T-helper 17 cell (primary cell): ENCODE data around the gene ATP8A2. TPM values are rescaled to one million over a fixed set of nuclear protein-coding genes. Genes with fewer than 3 reads are reported as not detected.

ENCODE experiments used
- ATAC-seq: fragments of 150-1000 bp; cut with Tn5 transposase; 2 replicates; pipeline ENCODE4 v1.10.0; 2021; ENCODE audit warnings: mild to moderate bottlenecking, moderate library complexity
- DNase-seq, 3 donors: peaks; one replicate each; pipeline versions ENCODE4 v3.0.0 to v3.0.0-alpha.2; 2020 to 2021
- H3K9me3 ChIP-seq: one replicate; pipeline ENCODE4 v1.7.0; 2013; ENCODE audit warnings: low read length, mild to moderate bottlenecking; ENCODE audit not compliant: control insufficient read depth, poor library complexity, severe bottlenecking
- H3K27ac Mint-ChIP-seq: one replicate; pipeline ENCODE4 v1.8.0; 2022; ENCODE audit warnings: mild to moderate bottlenecking, moderate library complexity, mixed read lengths
- H3K27me3 Mint-ChIP-seq: one replicate; pipeline ENCODE4 v1.8.0; 2022; ENCODE audit warnings: mixed read lengths
- H3K36me3 Mint-ChIP-seq: one replicate; pipeline ENCODE4 v1.8.0; 2022; ENCODE audit warnings: low read depth, mixed read lengths
- H3K4me1 Mint-ChIP-seq: one replicate; pipeline ENCODE4 v1.8.0; 2022; ENCODE audit warnings: mild to moderate bottlenecking, mixed read lengths
- H3K4me3 Mint-ChIP-seq: one replicate; pipeline ENCODE4 v1.8.0; 2022; ENCODE audit warnings: mild to moderate bottlenecking, moderate library complexity, mixed read lengths
- total RNA-seq, 4 donors: library from RNA in 2 of 4; stranded (reverse) in 2 of 4; gene quantifications; one replicate each; pipeline ENCODE4 v1.2.3 and lab custom pipeline; 2022 to 2026

ATP8A2 gene
- total RNA-seq, 2 donors from 2014 or later = 0.18 to 0.20 TPM

GRCh38 chr13:25645681-25646080 is 273.9 kb downstream of the ATP8A2 start:
- ATAC-seq (no peak), DNase-seq (no peak)
- Mint-ChIP-seq H3K4me1 (no peaks in the 10 kb centered on the region), H3K4me3 (no peak overlapping the region), H3K36me3 (no peaks in the 10 kb centered on the region), H3K27me3 (no peaks in the 10 kb centered on the region), H3K27ac (no peak overlapping the region)
- peaks cover 4% of the 10 kb centered on the region for H3K9me3 ChIP-seq

GRCh38 chr13:25649001-25649633 is 277.3 kb downstream of the ATP8A2 start:
- peaks cover 4% of the 10 kb centered on the region for H3K9me3 ChIP-seq
- Mint-ChIP-seq H3K27ac (no peak overlapping the region), H3K36me3 (no peaks in the 10 kb centered on the region), H3K4me3 (no peak overlapping the region), H3K4me1 (no peaks in the 10 kb centered on the region), H3K27me3 (peaks cover 13% of the 10 kb centered on the region)
- ATAC-seq (no peak), DNase-seq (no peak)

DNA sequence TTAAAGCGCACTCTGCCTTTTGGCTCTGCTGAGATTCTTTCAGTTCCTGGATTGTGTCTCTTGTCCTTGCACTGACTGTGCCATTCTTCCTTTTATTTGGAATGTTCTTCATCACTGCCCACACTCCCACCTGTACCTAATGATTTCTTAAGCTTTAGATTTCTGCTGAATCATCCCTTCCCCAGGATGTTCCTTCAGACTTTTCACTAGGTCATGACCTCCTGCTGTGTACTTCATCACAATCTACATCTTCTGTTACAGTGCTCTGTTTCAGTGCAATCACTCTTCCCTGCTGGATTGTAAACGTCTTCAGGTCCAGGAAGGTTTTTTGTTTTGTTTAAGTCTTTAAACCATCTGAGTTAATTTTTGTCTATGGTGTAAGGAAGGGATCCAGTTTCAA is 281.0 kb downstream of the ATP8A2 start:
- DNase-seq (no peak), ATAC-seq (no peak)
- Mint-ChIP-seq H3K4me3 (no peak overlapping the region), H3K27me3 (peaks cover 18% of the 10 kb centered on the region), H3K27ac (no peak overlapping the region), H3K4me1 (no peaks in the 10 kb centered on the region), H3K36me3 (no peaks in the 10 kb centered on the region)
- peaks cover 4% of the 10 kb centered on the region for H3K9me3 ChIP-seq

DNA sequence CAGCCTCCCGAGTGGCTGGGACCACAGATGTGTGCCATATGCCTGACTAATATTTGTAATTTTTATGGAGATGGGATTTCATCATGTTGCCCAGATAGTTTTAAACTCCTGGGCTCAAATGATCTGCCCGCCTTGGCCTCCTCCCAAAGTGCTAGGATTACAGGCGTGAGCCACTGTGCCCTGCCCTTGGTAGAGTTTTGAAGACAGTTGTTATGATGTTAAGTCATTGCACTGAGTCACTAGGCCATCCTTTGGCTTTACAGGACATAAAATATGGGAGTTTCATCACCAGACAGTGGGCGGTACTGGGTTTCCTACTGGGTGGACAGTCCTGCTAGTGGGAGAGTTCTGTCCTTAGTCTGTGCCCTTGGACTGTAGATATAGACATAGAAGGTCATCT is 282.5 kb downstream of the ATP8A2 start:
- Mint-ChIP-seq H3K27me3 (peaks cover 24% of the 10 kb centered on the region), H3K27ac (no peak overlapping the region), H3K4me3 (no peak overlapping the region), H3K4me1 (no peaks in the 10 kb centered on the region), H3K36me3 (no peaks in the 10 kb centered on the region)
- DNase-seq (no peak), ATAC-seq (no peak)
- peaks cover 4% of the 10 kb centered on the region for H3K9me3 ChIP-seq

- Mint-ChIP-seq H3K27ac (no peak overlapping the region), H3K27me3 (peaks cover 36% of the 10 kb centered on the region), H3K36me3 (no peaks in the 10 kb centered on the region), H3K4me1 (no peaks in the 10 kb centered on the region), H3K4me3 (no peak overlapping the region)
- H3K9me3 ChIP-seq = no peaks in the 10 kb centered on the region
- DNase-seq = no peak
- no peak for ATAC-seq
These were observed 285.4 kb downstream of the ATP8A2 start for GRCh38 chr13:25657157-25657556.

DNA sequence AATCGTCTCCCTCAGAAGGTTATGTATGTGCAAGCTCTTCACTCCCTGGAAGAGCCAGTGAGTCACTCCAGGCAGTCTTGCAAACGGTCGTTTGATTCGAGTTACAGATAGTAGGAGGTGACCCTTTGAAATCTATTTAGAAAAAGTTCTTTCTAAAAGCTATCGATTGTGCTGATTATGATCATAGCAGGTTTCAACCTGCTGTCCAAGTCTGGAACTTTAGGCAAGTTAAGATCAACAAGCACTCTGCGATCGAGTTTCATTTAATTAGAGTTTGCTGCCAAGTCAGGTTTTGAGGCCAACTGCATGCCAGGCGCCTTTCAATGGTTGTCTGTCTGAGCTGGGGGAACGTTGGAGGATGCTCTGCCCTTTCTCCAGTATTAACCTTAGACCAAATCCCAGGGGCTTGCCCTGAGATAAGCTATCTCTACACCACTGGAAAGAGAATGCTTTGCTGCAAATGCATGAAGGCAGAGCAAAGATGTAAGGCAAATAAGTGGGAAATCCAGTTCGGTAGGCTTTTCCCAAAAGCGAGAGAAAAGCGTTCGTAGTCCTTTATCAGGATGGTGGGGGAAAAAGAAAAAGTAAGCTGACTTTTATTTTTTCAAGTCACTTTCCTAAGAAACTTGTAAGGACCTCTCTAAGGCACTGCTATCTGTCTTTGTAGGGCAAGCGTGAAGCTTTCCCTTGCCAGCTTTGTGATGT is 287.5 kb downstream of the ATP8A2 start:
- H3K9me3 ChIP-seq = no peaks in the 10 kb centered on the region
- Mint-ChIP-seq H3K4me1 (peaks cover 2% of the 10 kb centered on the region), H3K4me3 (no peak overlapping the region), H3K27me3 (peaks cover 37% of the 10 kb centered on the region), H3K27ac (no peak overlapping the region), H3K36me3 (no peaks in the 10 kb centered on the region)
- no peak for ATAC-seq
- no peak for DNase-seq

GRCh38 chr13:25660996-25661395 is 289.2 kb downstream of the ATP8A2 start:
- Mint-ChIP-seq H3K27ac (no peak overlapping the region), H3K4me3 (no peak overlapping the region), H3K27me3 (peaks cover 40% of the 10 kb centered on the region), H3K36me3 (no peaks in the 10 kb centered on the region), H3K4me1 (peaks cover 2% of the 10 kb centered on the region)
- DNase-seq = no peak
- no peak for ATAC-seq
- H3K9me3 ChIP-seq = no peaks in the 10 kb centered on the region

- no peak for ATAC-seq
- H3K36me3 Mint-ChIP-seq = no peaks in the 10 kb centered on the region
These were observed 290.7 kb downstream of the ATP8A2 start for GRCh38 chr13:25662516-25662915.

DNA sequence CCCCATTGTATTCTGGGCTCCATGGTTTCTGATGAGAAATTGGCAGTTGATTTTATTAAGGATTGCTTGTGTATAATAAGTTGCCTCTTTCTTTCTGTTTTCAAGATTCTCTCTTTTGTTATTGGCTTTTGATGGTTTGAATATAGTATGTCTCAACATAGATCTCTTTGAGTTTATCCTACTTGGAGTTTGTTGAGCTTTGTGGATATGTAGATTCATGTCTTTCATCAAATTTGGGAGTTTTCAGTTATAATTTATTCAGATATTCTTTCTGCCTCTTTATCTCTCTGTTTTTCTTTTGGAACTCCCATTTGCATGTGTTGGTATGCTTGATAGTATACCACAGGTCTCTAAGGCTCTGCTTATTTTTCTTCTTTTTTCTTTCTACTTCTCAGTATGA is 296.6 kb downstream of the ATP8A2 start:
- Mint-ChIP-seq H3K4me1 (peaks cover 1% of the 10 kb centered on the region), H3K27me3 (peaks cover 29% of the 10 kb centered on the region), H3K27ac (no peak overlapping the region), H3K36me3 (no peaks in the 10 kb centered on the region), H3K4me3 (no peak overlapping the region)
- ATAC-seq = no peak
- DNase-seq = no peak
- peaks cover 3% of the 10 kb centered on the region for H3K9me3 ChIP-seq

More at GRCh38 chr13:25662516-25662915, 290.7 kb downstream of the ATP8A2 start:
- Mint-ChIP-seq H3K4me1 (peaks cover 2% of the 10 kb centered on the region), H3K27ac (no peak overlapping the region), H3K27me3 (peaks cover 38% of the 10 kb centered on the region), H3K4me3 (no peak overlapping the region)
- H3K9me3 ChIP-seq = no peaks in the 10 kb centered on the region
- DNase-seq = no peak

DNA sequence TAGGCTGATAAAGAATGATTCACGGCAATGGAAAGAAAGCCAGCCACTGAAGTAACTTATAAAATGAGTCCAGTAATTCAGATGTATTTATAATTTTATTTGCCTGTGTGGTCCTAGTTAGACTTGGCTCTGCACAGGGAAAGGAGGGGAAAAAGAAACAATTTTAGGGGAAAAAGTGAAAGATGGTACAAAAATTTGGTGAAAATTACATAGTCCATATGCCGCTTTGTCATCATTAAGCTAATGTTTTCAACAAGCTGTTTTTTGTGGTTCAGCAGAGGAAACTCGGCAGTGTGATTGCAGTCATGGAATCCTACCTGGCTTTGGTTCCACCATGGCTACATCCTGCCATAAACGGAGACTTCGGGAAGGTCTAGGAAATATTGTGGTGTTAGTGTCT is 301.9 kb downstream of the ATP8A2 start:
- Mint-ChIP-seq H3K4me1 (no peaks in the 10 kb centered on the region), H3K27ac (no peak overlapping the region), H3K36me3 (no peaks in the 10 kb centered on the region), H3K4me3 (no peak overlapping the region), H3K27me3 (peaks cover 46% of the 10 kb centered on the region)
- H3K9me3 ChIP-seq = no peaks in the 10 kb centered on the region
- ATAC-seq (no peak), DNase-seq (no peak)

DNA sequence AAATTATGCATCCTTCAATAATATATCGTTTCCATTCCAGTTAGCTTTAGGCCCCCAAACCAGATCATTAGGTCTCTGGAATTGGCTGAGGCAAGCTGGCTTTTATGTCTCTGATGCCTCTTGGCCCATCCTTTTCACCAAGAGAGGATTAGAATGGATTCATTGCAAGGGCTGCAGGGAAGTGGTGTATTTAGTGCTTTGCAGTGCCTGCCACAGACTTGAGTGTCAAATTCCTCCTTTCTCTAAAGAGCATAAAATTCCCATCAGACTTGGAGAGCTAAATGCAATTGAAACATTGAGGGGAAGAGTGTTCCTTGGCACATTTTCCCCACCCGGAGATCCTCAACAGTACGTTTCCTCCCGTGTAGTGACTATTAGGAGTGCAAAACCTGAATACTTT is 302.6 kb downstream of the ATP8A2 start:
- peaks cover 46% of the 10 kb centered on the region for H3K27me3 Mint-ChIP-seq
- no peaks in the 10 kb centered on the region for H3K4me1 Mint-ChIP-seq
- ATAC-seq (no peak), DNase-seq (no peak)
- H3K9me3 ChIP-seq = no peaks in the 10 kb centered on the region
- H3K4me3 Mint-ChIP-seq = no peak overlapping the region
- no peaks in the 10 kb centered on the region for H3K36me3 Mint-ChIP-seq
- no peak overlapping the region for H3K27ac Mint-ChIP-seq

DNA sequence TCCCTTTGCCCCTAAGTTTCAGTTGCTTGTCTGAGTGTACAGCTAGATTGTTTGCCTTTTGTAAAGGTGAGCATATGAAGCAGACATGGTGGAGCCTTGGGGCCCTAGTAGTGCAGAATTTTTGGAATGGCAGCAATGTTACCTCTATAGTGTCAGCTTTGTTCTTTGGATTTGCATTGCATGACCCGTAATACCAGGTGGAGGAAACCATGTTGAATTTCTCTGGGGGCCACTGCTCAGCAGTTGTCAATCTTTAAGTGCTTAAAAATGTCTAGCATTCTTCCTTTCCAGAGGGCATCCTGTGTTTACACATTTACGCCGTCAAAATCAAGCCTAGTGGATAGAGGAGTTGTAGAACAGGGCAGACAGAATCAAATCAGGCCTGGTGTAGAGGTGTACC is 303.3 kb downstream of the ATP8A2 start:
- Mint-ChIP-seq H3K4me3 (no peak overlapping the region), H3K27ac (no peak overlapping the region), H3K36me3 (no peaks in the 10 kb centered on the region), H3K4me1 (no peaks in the 10 kb centered on the region), H3K27me3 (peaks cover 46% of the 10 kb centered on the region)
- H3K9me3 ChIP-seq = no peaks in the 10 kb centered on the region
- ATAC-seq (no peak), DNase-seq (no peak)

DNA sequence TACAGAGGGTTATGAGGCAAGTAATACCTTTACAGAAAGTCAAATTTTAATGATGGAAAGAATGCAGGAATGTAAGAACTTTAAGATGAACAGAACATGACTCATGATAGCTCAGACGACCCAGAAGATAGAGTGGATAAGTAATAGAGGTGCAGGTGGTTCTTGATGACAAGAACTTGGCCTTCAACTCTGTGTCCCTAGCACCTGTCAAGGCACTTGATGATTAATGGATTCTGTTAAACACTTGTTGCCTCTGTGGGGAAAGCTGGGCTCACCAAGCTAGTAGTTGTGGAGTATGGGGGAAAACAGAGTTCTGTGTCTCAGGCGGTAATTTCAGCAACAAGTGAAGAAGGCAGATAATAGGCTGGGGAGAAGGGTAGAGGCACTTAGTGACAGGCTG is 306.2 kb downstream of the ATP8A2 start:
- Mint-ChIP-seq H3K4me3 (no peak overlapping the region), H3K27ac (no peak overlapping the region), H3K4me1 (no peaks in the 10 kb centered on the region), H3K27me3 (peaks cover 33% of the 10 kb centered on the region), H3K36me3 (no peaks in the 10 kb centered on the region)
- ATAC-seq (no peak), DNase-seq (no peak)
- H3K9me3 ChIP-seq = no peaks in the 10 kb centered on the region

DNA sequence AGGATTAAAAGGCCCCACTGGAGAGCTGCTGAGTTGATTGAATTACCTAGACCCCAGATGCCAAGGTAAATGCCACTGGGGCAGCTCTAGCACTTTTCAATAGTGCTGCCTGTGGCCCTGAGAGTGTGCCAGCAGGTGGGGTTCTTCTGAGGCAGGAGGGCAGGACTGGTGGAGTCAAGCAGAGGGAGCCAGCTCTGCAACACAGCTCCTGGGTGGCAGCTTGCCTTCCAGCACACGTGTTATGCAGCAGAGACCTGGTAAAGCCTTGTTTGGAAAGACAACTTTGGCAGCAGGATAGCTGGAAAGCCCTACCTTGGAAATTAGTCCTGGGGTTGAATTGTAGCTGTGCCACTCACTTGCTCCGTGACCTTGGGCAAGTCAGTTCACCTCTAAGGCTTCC is 306.6 kb downstream of the ATP8A2 start:
- H3K4me1 Mint-ChIP-seq = no peaks in the 10 kb centered on the region
- no peaks in the 10 kb centered on the region for H3K9me3 ChIP-seq
- no peaks in the 10 kb centered on the region for H3K36me3 Mint-ChIP-seq
- H3K27me3 Mint-ChIP-seq = peaks cover 29% of the 10 kb centered on the region
- H3K27ac Mint-ChIP-seq = no peak overlapping the region
- H3K4me3 Mint-ChIP-seq = no peak overlapping the region
- no peak for DNase-seq
- ATAC-seq = no peak
